BJ (cell line): Measurements from ENCODE around the gene ANKK1. TPM values are rescaled to one million over a fixed set of nuclear protein-coding genes. Genes with fewer than 3 reads are reported as not detected.

ENCODE experiments used
- CTCF ChIA-PET: fragments of 350-600 bp; formaldehyde crosslinking; extraction: SDS; loops from one replicate; lab custom pipeline; 2021; ENCODE audit warnings: antibody characterized with exemption, inconsistent platforms; lab: Yijun Ruan, JAX
- POLR2A ChIA-PET: fragments of 300-600 bp; sonication (Branson Sonifier 250); formaldehyde crosslinking; extraction: SDS; loops from one replicate; lab custom pipeline; 2021; ENCODE audit warnings: antibody characterized with exemption; lab: Charles Lee
- DNase-seq: peaks from one replicate; pipeline ENCODE4 v3.0.0-alpha.2; 2011; ENCODE audit warnings: low read depth
- H3K27me3 ChIP-seq: 2 replicates; pipeline ENCODE4 v1.6.0; 2011; ENCODE audit warnings: low read length; ENCODE audit not compliant: control insufficient read depth, insufficient read depth
- H3K36me3 ChIP-seq: 2 replicates; pipeline ENCODE4 v1.5.1; 2011; ENCODE audit warnings: low read length; ENCODE audit not compliant: control insufficient read depth, insufficient read depth
- H3K4me3 ChIP-seq: 2 replicates; pipeline ENCODE4 v1.5.1; 2011; ENCODE audit warnings: low read depth, mild to moderate bottlenecking, control low read depth, low read length
- CTCF ChIP-seq: IDR thresholded peaks from 2 replicates; pipeline ENCODE4 v1.5.1; 2011; ENCODE audit warnings: low read depth, mild to moderate bottlenecking, control low read depth, inconsistent platforms, low read length, moderate library complexity; ENCODE audit not compliant: insufficient read depth
- polyA plus RNA-seq: library from polyadenylated mRNA; depleted of rRNA; stranded (reverse); fragments of >200 nt; gene quantifications from 2 replicates; pipeline ENCODE4 v1.2.3, GENCODE V29; 2011

ANKK1 gene
- polyA plus RNA-seq, 1 experiment = not detected

GRCh38 chr11:113436672-113437252, 49.2 kb downstream of the ANKK1 start:
- POLR2A ChIA-PET = no interaction called here
- H3K4me3 ChIP-seq = no peak overlapping the region
- CTCF ChIA-PET = interaction anchor here (1.7 kb wide), 1 partner anchor 31 kb away, joined by 3 read pairs; no protein-coding TSS in a partner anchor
- DNase-seq = no peak
- no peak for TF ChIP-seq CTCF
- peaks cover 1% of the 10 kb centered on the region; the same call in 1 of the 2 replicates for H3K27me3 ChIP-seq
- H3K36me3 ChIP-seq = no peaks in the 10 kb centered on the region

GRCh38 chr11:113440816-113441215, 53.2 kb downstream of the ANKK1 start:
- POLR2A ChIA-PET = no interaction called here
- CTCF ChIA-PET = no interaction called here

GRCh38 chr11:113444502-113445123, 57.0 kb downstream of the ANKK1 start:
- H3K4me3 ChIP-seq = no peak overlapping the region
- H3K27me3 ChIP-seq = no peaks in the 10 kb centered on the region
- ChIA-PET POLR2A (no interaction called here), CTCF (no interaction called here)
- no peak for DNase-seq
- H3K36me3 ChIP-seq = no peaks in the 10 kb centered on the region
- no peak for TF ChIP-seq CTCF

More at GRCh38 chr11:113440816-113441215, 53.2 kb downstream of the ANKK1 start:
- TF ChIP-seq CTCF = no peak
- no peaks in the 10 kb centered on the region for H3K36me3 ChIP-seq
- H3K4me3 ChIP-seq = no peak overlapping the region
- peaks cover 1% of the 10 kb centered on the region; the same call in 1 of the 2 replicates for H3K27me3 ChIP-seq
- DNase-seq = no peak

GRCh38 chr11:113446112-113446511, 58.5 kb downstream of the ANKK1 start:
- POLR2A ChIA-PET = no interaction called here
- CTCF ChIA-PET = no interaction called here
- DNase-seq = no peak
- Histone ChIP-seq H3K36me3 (no peaks in the 10 kb centered on the region), H3K27me3 (no peaks in the 10 kb centered on the region), H3K4me3 (no peak overlapping the region)
- TF ChIP-seq CTCF = no peak

- TF ChIP-seq CTCF = no peak
- ChIA-PET CTCF (no interaction called here), POLR2A (no interaction called here)
- DNase-seq = no peak
- Histone ChIP-seq H3K36me3 (no peaks in the 10 kb centered on the region), H3K4me3 (no peak overlapping the region), H3K27me3 (no peaks in the 10 kb centered on the region)
Measured at GRCh38 chr11:113446938-113447337, 59.4 kb downstream of the ANKK1 start.
